ENCODE results near the gene IFNA6. TPM values are rescaled to one million over a fixed set of nuclear protein-coding genes. Genes with fewer than 3 reads are reported as not detected.

Gene IFNA6
- total RNA-seq, 1 donor from 2014 or later, result not detected

- DNase-seq, result no peak
Observed at GRCh38 chr9:21326526-21327139, 24.1 kb downstream of the IFNA6 start.

GRCh38 chr9:21324047-21324446, 26.6 kb downstream of the IFNA6 start:
- DNase-seq, result no peak

GRCh38 chr9:21322911-21323461, 27.7 kb downstream of the IFNA6 start:
- DNase-seq, result no peak

- no peak for DNase-seq
Observed at GRCh38 chr9:21320465-21320864, 30.2 kb downstream of the IFNA6 start.

GRCh38 chr9:21317956-21318923, 32.4 kb downstream of the IFNA6 start:
- DNase-seq, result peak; percentile 19

- no peak for DNase-seq
Observed at GRCh38 chr9:21316860-21317259, 33.8 kb downstream of the IFNA6 start.

- no peak for DNase-seq
Observed at GRCh38 chr9:21316032-21316842, 34.5 kb downstream of the IFNA6 start.

- no peak for DNase-seq
Observed at GRCh38 chr9:21314152-21314551, 36.5 kb downstream of the IFNA6 start.

- DNase-seq, result no peak
Observed at GRCh38 chr9:21311889-21312288, 38.8 kb downstream of the IFNA6 start.

- no peak for DNase-seq
Observed at GRCh38 chr9:21305213-21305612, 45.5 kb downstream of the IFNA6 start, which contains the start of gene IFNA5. Gene IFNA5, minus strand, starts transcription at chr9:21305313. Its CDS starts 57 bp downstream, at chr9:21305256.

Other genes with a start within 250 kb of the IFNA6 start
- not detected for gene IFNW1, start 209.1 kb downstream of the IFNA6 start, total RNA-seq
- not detected for gene IFNA21, start 184.2 kb downstream of the IFNA6 start, total RNA-seq
- gene IFNA4, start 163.3 kb downstream of the IFNA6 start, total RNA-seq, result not detected
- not detected for gene IFNA7, start 148.7 kb downstream of the IFNA6 start, total RNA-seq
- not detected for gene IFNA10, start 143.7 kb downstream of the IFNA6 start, total RNA-seq
- not detected for gene IFNA16, start 133.6 kb downstream of the IFNA6 start, total RNA-seq
- not detected for gene IFNA17, start 122.7 kb downstream of the IFNA6 start, total RNA-seq
- not detected for gene IFNA14, start 110.9 kb downstream of the IFNA6 start, total RNA-seq
- gene IFNA5, start 45.6 kb downstream of the IFNA6 start, total RNA-seq, result not detected
- gene KLHL9, start 15.5 kb downstream of the IFNA6 start, total RNA-seq, result 81.4 TPM
- not detected for gene IFNA13, start 17.2 kb upstream of the IFNA6 start, total RNA-seq
- not detected for gene IFNA2, start 34.5 kb upstream of the IFNA6 start, total RNA-seq
- gene IFNA8, start 58.2 kb upstream of the IFNA6 start, total RNA-seq, result not detected
- gene IFNA1, start 89.6 kb upstream of the IFNA6 start, total RNA-seq, result not detected
- not detected for gene IFNE, start 131.4 kb upstream of the IFNA6 start, total RNA-seq

All from occipital lobe (tissue), 2 donors.